GM15510 (cell line): ENCODE data around the gene RAB11FIP2.

Experiments used
- POLR2A ChIP-seq: IDR thresholded peaks from 3 replicates; pipeline ENCODE4 v1.6.1; 2011; ENCODE audit warnings: borderline replicate concordance; ENCODE audit not compliant: insufficient read length; ENCODE audit errors: extremely low read depth

RAB11FIP2 gene

DNA sequence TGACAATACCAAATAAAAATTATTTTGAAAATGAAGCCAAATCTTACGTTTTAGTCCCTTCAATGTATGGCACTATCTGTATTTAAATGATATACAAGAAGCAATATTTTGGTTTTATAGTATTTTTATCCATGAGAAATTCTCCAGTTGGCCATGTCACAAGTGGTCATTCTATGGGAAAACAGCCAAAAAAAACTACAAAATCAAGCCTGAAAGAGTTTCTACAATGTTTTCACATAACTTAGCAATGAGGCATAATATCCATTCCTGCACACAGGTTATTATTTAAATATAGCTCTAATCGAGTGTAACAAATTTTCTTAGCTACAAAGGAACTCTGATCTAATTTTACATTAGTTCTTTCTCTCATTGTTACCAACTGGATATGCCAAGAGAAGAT, 5.4 kb downstream of the RAB11FIP2 start:
- TF ChIP-seq POLR2A, result no peak

- no peak for TF ChIP-seq POLR2A
These were observed 10.4 kb downstream of the RAB11FIP2 start for GRCh38 chr10:118036281-118036875.

GRCh38 chr10:118035354-118036005, 11.3 kb downstream of the RAB11FIP2 start:
- TF ChIP-seq POLR2A, result no peak

- no peak for TF ChIP-seq POLR2A
These were observed 11.9 kb downstream of the RAB11FIP2 start for GRCh38 chr10:118034791-118035261.

GRCh38 chr10:118033905-118034304, 12.8 kb downstream of the RAB11FIP2 start:
- no peak for TF ChIP-seq POLR2A

DNA sequence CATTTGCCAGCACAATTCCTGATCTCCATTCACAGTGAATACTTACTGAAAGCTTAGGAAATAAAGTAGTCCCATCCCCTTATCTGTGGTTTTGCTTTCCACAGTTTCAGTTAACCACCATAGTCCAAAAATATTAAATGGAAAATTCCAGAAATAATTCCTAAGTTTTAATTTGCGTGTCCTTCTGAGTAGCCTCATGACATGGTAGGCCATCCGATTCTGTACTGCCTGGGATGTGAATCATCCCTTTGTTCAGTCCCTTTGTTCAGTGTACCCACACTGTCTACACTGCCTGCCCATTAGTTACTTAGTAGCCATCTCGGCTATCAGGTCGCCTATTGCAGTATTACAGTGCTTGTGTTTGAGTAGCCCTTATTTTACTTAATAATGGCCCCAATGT, 14.2 kb downstream of the RAB11FIP2 start:
- no peak for TF ChIP-seq POLR2A

DNA sequence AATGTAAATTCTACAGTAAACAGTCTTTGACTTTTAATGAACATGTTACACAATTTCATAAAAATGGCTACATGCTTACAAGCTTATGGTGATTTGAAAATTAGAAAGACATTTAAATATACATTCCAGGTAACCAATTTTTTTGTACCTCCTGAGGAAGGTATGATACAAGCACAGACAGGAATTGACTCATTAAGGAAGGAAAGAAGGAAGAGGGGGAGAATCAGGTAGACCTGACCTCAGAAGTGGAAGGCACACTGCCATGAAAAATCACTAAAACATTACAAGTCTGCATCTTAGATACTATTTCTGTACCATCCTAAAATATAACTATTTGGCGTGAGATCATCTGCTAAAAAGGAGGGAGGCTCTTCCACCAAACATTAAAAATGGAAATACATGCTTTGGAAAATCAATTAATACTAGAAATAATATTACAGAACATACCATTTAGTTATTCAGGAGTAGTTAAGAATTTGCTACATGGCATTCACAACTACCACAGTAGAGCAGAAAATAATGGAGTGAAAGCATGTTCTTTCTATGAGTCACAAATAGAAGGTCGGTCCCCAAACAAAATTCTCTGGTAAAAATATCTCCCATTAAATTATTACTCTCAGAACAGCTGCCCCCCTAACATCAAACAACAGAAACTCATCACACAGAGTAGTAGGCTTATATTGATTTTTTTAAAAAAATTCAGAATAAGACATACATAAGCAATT, 15.2 kb downstream of the RAB11FIP2 start:
- TF ChIP-seq POLR2A, result no peak

DNA sequence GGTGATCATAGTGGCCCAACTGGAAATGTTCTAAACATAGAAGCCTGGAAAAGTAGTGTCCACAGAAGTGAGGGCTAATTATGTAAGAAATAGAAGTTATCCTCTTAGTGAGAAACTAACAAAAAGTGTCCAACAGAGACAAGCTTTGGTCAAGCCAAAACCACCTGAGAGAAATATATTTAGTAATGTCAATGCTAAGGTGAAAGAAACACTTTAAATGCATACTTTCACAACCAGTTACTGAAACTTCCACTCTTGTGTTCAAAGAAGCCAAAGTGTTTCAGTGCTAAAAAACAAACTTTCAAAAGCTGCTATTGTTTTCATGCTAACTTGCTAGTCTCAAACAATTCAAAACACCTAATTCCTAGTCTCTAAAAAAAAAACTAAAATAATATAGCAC, 18.1 kb downstream of the RAB11FIP2 start:
- TF ChIP-seq POLR2A, result no peak

- no peak for TF ChIP-seq POLR2A
These were observed 19.3 kb downstream of the RAB11FIP2 start for GRCh38 chr10:118027397-118027796.

DNA sequence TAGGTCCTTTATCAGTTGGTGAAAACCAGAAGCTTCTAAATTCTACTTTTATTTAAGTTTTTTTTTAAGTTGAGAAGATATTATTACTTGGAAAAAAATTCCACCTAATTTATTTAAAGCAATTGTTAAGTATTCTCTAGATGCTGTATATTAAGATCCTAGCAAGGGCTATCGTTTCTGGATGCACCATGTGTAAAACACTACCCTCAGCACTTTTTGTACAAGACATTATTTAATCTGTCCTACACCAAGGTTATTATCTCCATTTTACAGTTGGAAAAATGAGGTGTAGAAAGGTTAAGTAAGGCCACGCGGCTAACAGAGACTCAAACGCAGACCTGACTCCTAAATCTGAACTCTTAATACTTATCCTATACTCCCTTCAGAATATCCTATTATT, 19.8 kb downstream of the RAB11FIP2 start:
- TF ChIP-seq POLR2A, result no peak

- no peak for TF ChIP-seq POLR2A
These were observed 26.4 kb downstream of the RAB11FIP2 start for GRCh38 chr10:118020365-118020764.

DNA sequence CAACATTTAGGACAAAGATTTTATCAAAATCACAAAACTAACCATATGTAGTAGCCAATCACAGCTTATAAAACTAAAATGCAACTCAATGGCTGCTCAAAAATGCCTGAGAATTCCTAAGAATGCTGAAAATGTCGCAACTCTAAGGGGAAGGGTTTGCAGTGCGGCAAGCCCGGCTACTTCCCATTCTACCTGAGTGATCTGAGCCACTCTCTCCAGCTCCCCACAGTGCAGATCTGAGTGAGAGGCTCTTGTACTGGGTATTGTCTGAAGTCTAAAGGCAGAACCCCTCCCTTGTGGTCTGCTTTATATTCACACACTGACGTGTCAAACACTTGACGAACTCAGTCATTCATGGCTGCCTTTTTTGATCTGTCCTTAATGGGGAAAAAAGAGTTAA, 28.9 kb downstream of the RAB11FIP2 start:
- no peak for TF ChIP-seq POLR2A

DNA sequence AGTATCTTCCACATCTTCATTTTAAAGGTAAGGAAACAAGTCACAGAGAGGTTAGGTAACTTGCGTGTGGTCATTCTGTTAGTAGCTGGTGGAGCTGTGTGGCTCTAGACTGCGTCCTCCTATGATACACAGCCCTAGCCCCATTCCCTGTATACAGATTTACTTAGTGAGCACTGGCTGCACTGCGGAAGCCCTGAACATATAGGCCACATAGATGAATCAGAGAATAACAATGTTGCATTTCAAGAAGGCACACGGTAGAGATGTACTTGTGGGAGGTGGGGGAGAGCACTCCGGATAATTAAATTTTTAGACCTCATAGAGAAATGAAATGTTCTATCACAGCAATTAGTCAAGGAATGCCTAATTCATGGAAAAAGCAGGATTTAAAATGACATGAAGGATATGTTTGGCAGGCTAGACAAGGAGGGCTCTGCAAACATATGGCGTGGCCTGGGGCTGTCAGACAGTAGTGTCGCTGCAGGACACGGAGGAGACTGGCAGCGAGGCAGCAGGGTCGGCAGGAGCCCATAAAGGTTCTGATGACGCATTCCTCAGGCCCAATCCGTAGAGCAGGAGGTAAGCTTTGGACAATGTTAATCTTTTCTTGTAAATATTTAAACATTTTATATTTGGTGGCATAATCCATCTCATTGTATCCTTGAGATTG, 29.5 kb downstream of the RAB11FIP2 start:
- TF ChIP-seq POLR2A, result no peak

- no peak for TF ChIP-seq POLR2A
These were observed 33.7 kb downstream of the RAB11FIP2 start for GRCh38 chr10:118012952-118013525.

DNA sequence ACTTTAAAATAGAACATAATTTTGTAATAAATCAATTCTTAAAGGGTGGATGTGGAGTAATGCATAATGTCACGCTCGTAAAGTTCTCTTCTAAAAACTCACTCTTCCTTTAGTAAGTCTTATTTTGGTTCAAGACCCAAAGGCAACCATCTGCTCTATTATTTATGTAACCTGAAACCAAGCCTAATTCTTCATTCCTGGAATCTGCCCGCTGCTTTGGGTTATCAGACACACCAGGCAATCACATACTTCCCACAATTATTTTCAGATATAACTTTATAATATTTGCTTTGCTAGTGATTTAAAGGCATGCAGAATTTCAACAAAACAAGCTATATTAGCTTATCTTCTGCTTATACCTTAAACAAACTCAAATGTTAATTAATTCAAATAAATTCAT, 39.0 kb downstream of the RAB11FIP2 start:
- TF ChIP-seq POLR2A, result no peak
